H9 (cell line): ENCODE measurements around the gene SPIB. TPM values are rescaled to one million over a fixed set of nuclear protein-coding genes. Genes with fewer than 3 reads are reported as not detected.

Experiments used
- DNase-seq: peaks from one replicate; pipeline ENCODE4 v3.0.0-alpha.2; 2017
- H2AFZ ChIP-seq: one replicate; pipeline ENCODE4 v1.6.1; 2013; ENCODE audit warnings: mild to moderate bottlenecking, low read length, control low read depth, moderate library complexity
- H2AK5ac ChIP-seq: 2 replicates; pipeline ENCODE4 v1.6.1; 2013; ENCODE audit warnings: low read length, control low read depth, mixed read lengths; ENCODE audit not compliant: insufficient read length
- H2BK120ac ChIP-seq: one replicate; pipeline ENCODE4 v1.6.1; 2013; ENCODE audit warnings: low read depth, mild to moderate bottlenecking, low read length, control low read depth, inconsistent platforms; ENCODE audit not compliant: poor library complexity, severe bottlenecking
- H2BK12ac ChIP-seq: 2 replicates; pipeline ENCODE4 v1.6.1; 2013; ENCODE audit warnings: low read length, control low read depth, mixed read lengths, low read depth; ENCODE audit not compliant: insufficient read length
- H2BK15ac ChIP-seq: 2 replicates; pipeline ENCODE4 v1.6.1; 2013; ENCODE audit warnings: low read depth, low read length, control low read depth
- H2BK20ac ChIP-seq: one replicate; pipeline ENCODE4 v1.6.1; 2013; ENCODE audit warnings: low read depth, mild to moderate bottlenecking, low read length, control low read depth, inconsistent platforms; ENCODE audit not compliant: poor library complexity, severe bottlenecking
- H2BK5ac ChIP-seq: 2 replicates; pipeline ENCODE4 v1.6.1; 2013; ENCODE audit warnings: low read length, control low read depth, mixed read lengths; ENCODE audit not compliant: insufficient read length
- H3K14ac ChIP-seq: 2 replicates; pipeline ENCODE4 v1.6.1; 2013; ENCODE audit warnings: low read length, control low read depth; ENCODE audit not compliant: insufficient read depth
- H3K18ac ChIP-seq: 2 replicates; pipeline ENCODE4 v1.6.1; 2013; ENCODE audit warnings: low read depth, mild to moderate bottlenecking, mixed read lengths, low read length, control low read depth; ENCODE audit not compliant: insufficient read length
- H3K23ac ChIP-seq: 2 replicates; pipeline ENCODE4 v1.6.1; 2013; ENCODE audit warnings: low read length, control low read depth, mixed read lengths, low read depth; ENCODE audit not compliant: insufficient read length
- H3K23me2 ChIP-seq: 2 replicates; pipeline ENCODE4 v1.6.1; 2013; ENCODE audit warnings: low read depth, mild to moderate bottlenecking, mixed read lengths, low read length, control low read depth; ENCODE audit not compliant: insufficient read length, poor library complexity, severe bottlenecking
- H3K27ac ChIP-seq: 2 replicates; pipeline ENCODE4 v1.5.1; 2013; ENCODE audit warnings: low read length, control low read depth, mixed read lengths, low read depth; ENCODE audit not compliant: insufficient read length
- H3K27me3 ChIP-seq: 2 replicates; pipeline ENCODE4 v1.6.1; 2013; ENCODE audit warnings: low read length, control low read depth, inconsistent platforms; ENCODE audit not compliant: insufficient read depth
- H3K4ac ChIP-seq: 2 replicates; pipeline ENCODE4 v1.6.1; 2013; ENCODE audit warnings: low read depth, mild to moderate bottlenecking, control low read depth, inconsistent platforms, low read length, moderate library complexity
- H3K4me1 ChIP-seq: 2 replicates; pipeline ENCODE4 v1.6.1; 2013; ENCODE audit warnings: low read length, control low read depth, inconsistent platforms; ENCODE audit not compliant: insufficient read depth
- H3K4me2 ChIP-seq: 2 replicates; pipeline ENCODE4 v1.6.1; 2013; ENCODE audit warnings: low read length, control low read depth, mixed read lengths; ENCODE audit not compliant: insufficient read length, insufficient read depth
- H3K56ac ChIP-seq: 2 replicates; pipeline ENCODE4 v1.6.1; 2013; ENCODE audit warnings: low read depth, mild to moderate bottlenecking, mixed read lengths, low read length, control low read depth; ENCODE audit not compliant: insufficient read length
- H3K79me1 ChIP-seq: 2 replicates; pipeline ENCODE4 v1.6.1; 2013; ENCODE audit warnings: low read depth, mild to moderate bottlenecking, moderate library complexity, low read length, control low read depth, inconsistent platforms; ENCODE audit not compliant: insufficient read depth, poor library complexity, severe bottlenecking
- H3K79me2 ChIP-seq: 2 replicates; pipeline ENCODE4 v1.6.1; 2013; ENCODE audit warnings: low read length, control low read depth, inconsistent platforms; ENCODE audit not compliant: insufficient read depth
- H3K9ac ChIP-seq: 2 replicates; pipeline ENCODE4 v1.6.1; 2013; ENCODE audit warnings: low read length, control low read depth, mixed read lengths; ENCODE audit not compliant: insufficient read length; ENCODE audit errors: extremely low read depth
- H3K9me3 ChIP-seq: one replicate; pipeline ENCODE4 v1.6.1; 2013; ENCODE audit warnings: low read depth, low read length, inconsistent platforms; ENCODE audit not compliant: control insufficient read depth
- H3T11ph ChIP-seq: one replicate; pipeline ENCODE4 v1.6.1; 2013; ENCODE audit warnings: mild to moderate bottlenecking, low read length, control low read depth, inconsistent platforms
- H4K20me1 ChIP-seq: one replicate; pipeline ENCODE4 v1.6.1; 2013; ENCODE audit not compliant: control insufficient read depth, insufficient read length, insufficient read depth
- H4K5ac ChIP-seq: 2 replicates; pipeline ENCODE4 v1.6.1; 2013; ENCODE audit warnings: low read depth, mild to moderate bottlenecking, mixed read lengths, low read length, control low read depth; ENCODE audit not compliant: insufficient read length
- H4K8ac ChIP-seq: replicated peaks from 2 replicates; pipeline ENCODE4 v1.6.1; 2013; ENCODE audit warnings: low read length, control low read depth, mixed read lengths, low read depth; ENCODE audit not compliant: insufficient read length
- H4K91ac ChIP-seq: 2 replicates; pipeline ENCODE4 v1.6.1; 2013; ENCODE audit warnings: low read depth, mild to moderate bottlenecking, moderate library complexity, mixed read lengths, low read length, control low read depth; ENCODE audit not compliant: insufficient read length
- H3K27ac Mint-ChIP-seq, 3 experiments: 2 replicates in 2 of 3; 3 replicates in 1 of 3; pipeline ENCODE4 v1.8.0; 2020 to 2021; ENCODE audit warnings: mixed read lengths in 3 of 3, mild to moderate bottlenecking in 1 of 3, moderate library complexity in 1 of 3
- H3K27me3 Mint-ChIP-seq: 2 replicates; pipeline ENCODE4 v1.8.0; 2021; ENCODE audit warnings: low read depth, mild to moderate bottlenecking, moderate library complexity, mixed read lengths
- H3K36me3 Mint-ChIP-seq, 3 experiments: 2 replicates in 2 of 3; 3 replicates in 1 of 3; pipeline ENCODE4 v1.8.0; 2020 to 2021; ENCODE audit warnings: low read depth in 3 of 3, mixed read lengths in 3 of 3; ENCODE audit not compliant: insufficient read depth in 1 of 3
- H3K4me1 Mint-ChIP-seq, 2 experiments: 2 replicates each; pipeline ENCODE4 v1.8.0; 2020; ENCODE audit warnings: mixed read lengths in 2 of 2
- H3K4me3 Mint-ChIP-seq, 2 experiments: 2 replicates in 1 of 2; 3 replicates in 1 of 2; pipeline ENCODE4 v1.8.0; 2020 to 2021; ENCODE audit warnings: mild to moderate bottlenecking in 2 of 2, mixed read lengths in 2 of 2, moderate library complexity in 1 of 2
- H3K9me3 Mint-ChIP-seq, 2 experiments: 2 replicates in 1 of 2; 3 replicates in 1 of 2; pipeline ENCODE4 v1.8.0; 2020; ENCODE audit warnings: mild to moderate bottlenecking in 2 of 2, mixed read lengths in 2 of 2, moderate library complexity in 1 of 2
- WGBS: extraction: QIAGEN DNeasy Blood & Tissue Kit; methylation state at CpG from one replicate; pipeline ENCODE4 v1.1.7; 2013; ENCODE audit warnings: missing lambda C conversion rate, low lambda C conversion rate, mixed read lengths; ENCODE audit not compliant: insufficient read length; ENCODE audit errors: extremely low coverage; 5-methylcytosine and 5-hydroxymethylcytosine counted together
- total RNA-seq: library from RNA; stranded (reverse); gene quantifications from 2 replicates; pipeline ENCODE4 v1.2.1, GENCODE V29; 2021
- TF ChIP-seq, protein P1 (sequence below): fragments of 200-600 bp; sonication (generic); conservative IDR thresholded peaks from 3 replicates; pipeline ENCODE4 v1.8.0; 2021; ENCODE audit warnings: antibody characterized with exemption, mild to moderate bottlenecking

The SPIB gene
- total RNA-seq, 1 experiment from 2014 or later = 33.3 TPM

DNA sequence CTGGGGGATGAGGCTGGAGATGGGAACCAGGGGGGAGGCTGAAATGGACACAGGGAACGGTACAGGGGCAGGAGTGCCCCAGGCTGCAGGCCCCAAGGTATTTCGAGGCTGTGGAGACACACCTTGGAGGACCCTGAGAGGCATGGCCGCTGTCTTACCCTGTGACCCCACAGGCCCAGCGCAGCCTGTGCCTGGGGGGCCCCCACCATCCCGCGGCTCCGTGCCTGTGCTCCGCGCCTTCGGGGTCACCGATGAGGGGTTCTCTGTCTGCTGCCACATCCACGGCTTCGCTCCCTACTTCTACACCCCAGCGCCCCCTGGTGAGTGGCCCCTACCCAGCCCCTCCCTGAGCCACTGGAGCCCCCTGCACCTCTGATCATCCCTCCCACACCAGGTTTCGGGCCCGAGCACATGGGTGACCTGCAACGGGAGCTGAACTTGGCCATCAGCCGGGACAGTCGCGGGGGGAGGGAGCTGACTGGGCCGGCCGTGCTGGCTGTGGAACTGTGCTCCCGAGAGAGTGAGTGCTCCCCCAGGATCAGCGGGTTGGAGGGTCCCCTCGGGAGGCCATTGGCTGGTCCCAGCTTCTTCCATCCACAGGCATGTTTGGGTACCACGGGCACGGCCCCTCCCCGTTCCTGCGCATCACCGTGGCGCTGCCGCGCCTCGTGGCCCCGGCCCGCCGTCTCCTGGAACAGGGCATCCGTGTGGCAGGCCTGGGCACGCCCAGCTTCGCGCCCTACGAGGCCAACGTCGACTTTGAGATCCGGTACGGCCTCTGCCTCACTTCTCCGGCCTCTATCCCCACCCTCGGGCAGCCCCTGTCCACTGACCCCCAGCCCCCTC, 16.9 kb upstream of the SPIB start:
- no CpG with 5 or more reads among the region's 48 CpGs for WGBS
- Histone ChIP-seq H3K79me2 (no peaks in the 10 kb centered on the region), H3K4ac (no peak overlapping the region), H4K5ac (no peak overlapping the region), H2BK15ac (no peak overlapping the region), H3K9ac (no peak overlapping the region), H3K18ac (no peak overlapping the region), H3K9me3 (no peaks in the 10 kb centered on the region), H3K14ac (no peak overlapping the region), H3K23me2 (no peaks in the 10 kb centered on the region), H2AK5ac (no peak overlapping the region), H4K8ac (no peak overlapping the region), H3K79me1 (no peaks in the 10 kb centered on the region), H3K27ac (no peak overlapping the region), H3T11ph (no peak overlapping the region), H3K56ac (no peak overlapping the region), H2BK5ac (no peak overlapping the region), H4K20me1 (no peaks in the 10 kb centered on the region), H2BK120ac (no peak overlapping the region), H3K23ac (no peak overlapping the region), H3K4me2 (no peak overlapping the region), H2BK12ac (no peak overlapping the region), H4K91ac (no peak overlapping the region), H2AFZ (no peak overlapping the region), H3K4me1 (no peaks in the 10 kb centered on the region), H3K27me3 (no peaks in the 10 kb centered on the region), H2BK20ac (no peak overlapping the region)
- no peak overlapping the region for H3K27ac Mint-ChIP-seq
- no peak overlapping the region for H3K4me3 Mint-ChIP-seq
- peak; percentile 33 for DNase-seq
- TF ChIP-seq, protein P1, sequence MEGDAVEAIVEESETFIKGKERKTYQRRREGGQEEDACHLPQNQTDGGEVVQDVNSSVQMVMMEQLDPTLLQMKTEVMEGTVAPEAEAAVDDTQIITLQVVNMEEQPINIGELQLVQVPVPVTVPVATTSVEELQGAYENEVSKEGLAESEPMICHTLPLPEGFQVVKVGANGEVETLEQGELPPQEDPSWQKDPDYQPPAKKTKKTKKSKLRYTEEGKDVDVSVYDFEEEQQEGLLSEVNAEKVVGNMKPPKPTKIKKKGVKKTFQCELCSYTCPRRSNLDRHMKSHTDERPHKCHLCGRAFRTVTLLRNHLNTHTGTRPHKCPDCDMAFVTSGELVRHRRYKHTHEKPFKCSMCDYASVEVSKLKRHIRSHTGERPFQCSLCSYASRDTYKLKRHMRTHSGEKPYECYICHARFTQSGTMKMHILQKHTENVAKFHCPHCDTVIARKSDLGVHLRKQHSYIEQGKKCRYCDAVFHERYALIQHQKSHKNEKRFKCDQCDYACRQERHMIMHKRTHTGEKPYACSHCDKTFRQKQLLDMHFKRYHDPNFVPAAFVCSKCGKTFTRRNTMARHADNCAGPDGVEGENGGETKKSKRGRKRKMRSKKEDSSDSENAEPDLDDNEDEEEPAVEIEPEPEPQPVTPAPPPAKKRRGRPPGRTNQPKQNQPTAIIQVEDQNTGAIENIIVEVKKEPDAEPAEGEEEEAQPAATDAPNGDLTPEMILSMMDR = 0 out of 3 replicates have a peak, but pooled peaks have one; percentile 10
- no peaks in the 10 kb centered on the region for H3K9me3 Mint-ChIP-seq
- peaks cover 32 to 61% (median 61%) of the 10 kb centered on the region in 3 experiments for H3K36me3 Mint-ChIP-seq
- H3K27me3 Mint-ChIP-seq = no peaks in the 10 kb centered on the region
- H3K4me1 Mint-ChIP-seq = no peaks in the 10 kb centered on the region
